HG02885 (cell line): ENCODE data around the gene EFCAB11.

Experiments
- ATAC-seq: cut with Tn5 transposase; IDR thresholded peaks from one replicate; pipeline ENCODE4 v1.9.1; 2021; ENCODE audit warnings: mild to moderate bottlenecking; ENCODE audit not compliant: unreplicated experiment, poor library complexity

Gene EFCAB11, protein sequence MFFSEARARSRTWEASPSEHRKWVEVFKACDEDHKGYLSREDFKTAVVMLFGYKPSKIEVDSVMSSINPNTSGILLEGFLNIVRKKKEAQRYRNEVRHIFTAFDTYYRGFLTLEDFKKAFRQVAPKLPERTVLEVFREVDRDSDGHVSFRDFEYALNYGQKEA

DNA sequence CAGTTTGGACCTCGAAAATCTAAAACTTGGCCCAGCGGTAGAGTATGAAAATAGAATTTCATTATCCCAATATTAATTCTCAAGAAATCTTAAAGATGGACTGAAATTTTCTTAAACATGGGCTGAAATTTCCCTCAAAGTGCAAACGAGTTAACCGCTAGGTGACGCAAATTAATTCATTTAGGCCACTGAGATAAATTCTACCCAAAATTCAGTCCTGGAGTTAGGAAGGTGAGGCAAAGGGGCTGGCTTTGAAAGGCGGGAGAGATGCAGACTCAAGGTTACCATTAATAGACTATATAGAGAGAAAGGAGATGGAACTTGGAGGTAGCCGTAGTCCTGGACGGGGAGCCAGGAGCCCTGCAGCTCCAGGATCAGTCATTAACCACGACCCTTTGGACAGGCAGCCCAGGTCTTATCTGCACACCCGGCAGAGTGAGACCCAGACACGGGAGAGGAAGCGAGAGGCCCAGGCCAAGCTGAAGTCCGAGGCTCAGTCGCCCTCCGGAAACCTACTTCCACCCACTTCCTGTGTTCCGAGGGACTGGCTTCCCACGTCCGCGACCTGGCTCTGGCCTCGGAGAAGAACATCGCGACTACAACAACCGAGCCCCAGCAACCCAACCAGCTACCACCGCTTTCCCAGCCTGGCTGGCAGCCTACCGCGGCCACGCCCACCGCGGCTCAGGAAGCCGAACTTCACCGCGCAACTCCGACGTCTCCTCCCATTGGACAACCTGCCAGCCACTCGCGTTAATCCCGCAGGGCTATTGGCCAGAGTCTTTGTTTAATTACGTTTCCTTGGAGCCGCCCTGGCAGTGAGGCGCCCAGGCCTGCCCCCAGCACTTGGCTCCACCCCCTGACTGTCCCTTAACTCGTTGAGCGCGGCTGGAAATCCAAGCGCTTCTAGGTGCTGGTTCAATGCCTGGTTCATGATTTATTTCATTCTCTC is at the start of gene EFCAB11:
EFCAB11 (minus strand) TSS at position 661 of the 952 bp plus-strand sequence; CDS start at position 591, 70 bp downstream.
- ATAC-seq, result peak; percentile 85

DNA sequence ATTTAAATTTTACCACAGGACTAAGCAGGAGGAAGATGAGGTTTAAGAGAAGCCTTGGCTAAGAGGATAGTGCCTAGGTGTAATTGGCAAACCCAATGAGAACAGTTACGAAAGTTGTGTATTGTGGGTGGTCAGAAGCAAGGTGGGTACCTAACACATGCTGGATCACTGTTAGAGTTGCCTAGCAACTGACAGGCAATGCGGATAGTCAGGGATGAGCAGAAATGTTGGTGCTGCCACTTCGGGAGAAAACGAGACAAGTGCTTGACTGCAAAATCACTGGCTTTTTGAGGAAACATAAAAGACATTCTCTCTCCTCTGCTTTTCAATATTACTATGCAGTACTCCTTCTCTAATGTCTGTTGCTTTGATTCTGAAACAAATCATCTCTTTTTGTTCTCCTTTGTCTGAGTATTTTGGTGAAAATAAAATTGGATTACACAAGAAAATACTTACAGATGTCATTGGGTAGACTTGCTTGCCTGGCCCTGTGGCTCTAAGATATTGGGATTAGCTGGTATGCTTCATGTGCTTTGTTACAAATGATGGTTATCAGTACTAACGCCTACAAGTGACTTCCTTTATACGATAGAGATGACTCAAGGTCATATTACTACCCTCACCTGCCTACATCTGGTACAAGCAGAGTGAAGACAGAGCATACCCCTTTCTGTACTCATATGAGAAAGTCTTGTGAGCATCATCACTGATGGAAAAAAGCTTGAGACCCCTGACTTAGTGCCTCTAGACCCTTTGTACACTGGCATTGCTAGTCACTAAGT is 49.2 kb upstream of the EFCAB11 start:
- no peak for ATAC-seq

DNA sequence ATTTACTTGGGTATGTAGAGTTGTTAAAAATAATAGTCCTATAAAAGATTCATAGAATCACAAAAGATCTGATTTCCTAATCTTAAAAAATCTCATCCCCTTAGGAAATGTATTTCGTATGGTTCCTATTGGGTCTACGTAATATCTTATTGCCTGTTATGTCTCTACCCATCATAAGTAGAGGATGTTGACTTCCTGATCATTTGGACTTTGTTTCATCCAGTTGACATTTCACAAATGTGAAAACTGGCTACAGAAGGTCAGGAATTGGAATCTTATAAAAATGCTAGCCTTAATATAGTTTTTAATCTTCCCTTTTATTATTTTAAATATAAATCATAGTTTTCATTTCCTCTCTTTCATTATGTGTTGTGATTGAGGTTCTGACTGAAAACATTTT is 46.4 kb upstream of the EFCAB11 start:
- no peak for ATAC-seq

DNA sequence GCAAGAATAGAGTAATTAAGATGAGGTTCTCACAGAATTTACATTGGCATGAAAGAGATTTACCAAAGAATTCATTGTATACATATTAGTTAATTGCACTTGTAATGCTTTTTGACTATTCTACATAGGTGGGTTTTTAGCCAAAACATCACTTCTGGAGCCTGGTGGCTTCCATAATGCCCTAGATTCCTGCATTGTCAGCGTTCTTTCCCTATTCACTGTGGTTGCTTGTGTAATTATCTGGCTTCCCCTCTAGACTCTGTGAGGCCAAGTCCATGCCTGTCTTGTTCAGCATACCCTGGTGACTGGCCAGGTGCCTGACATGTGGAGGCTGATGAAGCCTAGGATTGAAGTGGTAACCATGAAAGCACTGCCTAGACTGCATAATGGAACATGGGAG is 42.4 kb upstream of the EFCAB11 start:
- no peak for ATAC-seq

DNA sequence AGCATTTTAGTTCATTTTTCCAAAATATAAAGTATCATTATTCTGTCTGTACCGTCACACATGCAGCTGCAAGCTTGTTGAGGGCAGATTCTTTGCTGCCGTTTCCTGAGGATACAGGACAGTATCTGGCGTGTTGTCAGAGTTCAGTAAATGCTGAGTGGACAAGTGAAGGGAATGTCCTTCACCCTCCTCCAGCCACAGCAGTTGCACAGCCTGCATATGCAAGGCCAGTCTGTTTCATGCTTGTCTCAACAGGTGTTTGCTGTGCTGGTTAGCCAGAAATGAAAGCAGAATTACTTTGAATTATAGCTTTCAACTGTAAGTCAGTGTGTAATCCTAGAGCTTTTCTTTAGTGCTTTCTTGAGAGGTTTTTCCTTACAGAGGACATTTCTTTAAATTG is 37.7 kb upstream of the EFCAB11 start:
- no peak for ATAC-seq

DNA sequence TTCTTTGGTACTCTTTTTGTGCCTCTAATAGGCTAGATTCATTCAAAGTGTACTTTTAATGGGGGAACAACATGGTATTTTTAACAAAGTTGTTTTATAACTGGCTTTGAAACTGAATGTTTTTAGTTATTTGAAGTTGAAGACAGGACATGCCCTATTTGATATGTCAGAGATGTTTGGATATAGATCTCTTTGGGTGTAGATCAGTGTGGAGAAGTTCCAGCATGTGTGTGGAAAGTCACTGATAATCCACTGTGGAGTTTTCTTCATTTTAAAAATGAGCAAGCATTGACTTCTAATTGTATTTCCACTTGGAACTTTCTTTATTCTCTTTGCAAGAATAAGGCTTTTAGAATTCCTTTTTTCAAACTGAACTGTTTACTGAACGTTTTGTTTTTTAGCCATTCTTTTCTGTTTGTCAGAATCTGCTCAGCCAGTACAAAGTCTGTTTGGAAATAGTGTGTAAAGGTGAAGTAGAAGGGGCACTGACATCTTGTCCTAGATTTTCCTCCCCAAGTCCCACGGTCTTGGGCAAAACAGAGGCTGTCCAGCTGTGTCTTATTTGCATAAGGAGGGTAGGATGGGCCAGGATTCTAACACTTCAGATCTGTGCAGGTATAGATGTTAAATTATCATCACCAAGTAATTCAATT is 36.2 kb upstream of the EFCAB11 start:
- no peak for ATAC-seq

DNA sequence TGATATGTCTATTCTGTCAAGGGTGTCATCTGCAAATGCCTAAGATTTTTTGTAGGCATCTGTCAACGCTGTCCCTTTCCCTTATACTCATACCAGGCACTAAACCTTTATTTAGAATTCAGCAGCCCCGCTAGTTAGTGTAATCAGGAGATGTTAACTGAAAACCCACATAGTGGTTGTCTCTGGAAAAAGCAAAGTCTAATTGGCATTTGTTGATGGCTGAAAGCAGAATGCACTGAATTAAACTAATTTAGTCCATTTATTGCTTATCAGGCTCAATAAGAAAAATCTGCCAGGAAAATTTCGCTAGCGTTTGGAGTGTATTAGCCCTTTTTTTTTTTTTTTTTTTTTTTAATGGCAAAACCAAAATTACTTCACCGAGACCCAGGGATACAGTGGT is 35.7 kb upstream of the EFCAB11 start:
- ATAC-seq, result no peak

DNA sequence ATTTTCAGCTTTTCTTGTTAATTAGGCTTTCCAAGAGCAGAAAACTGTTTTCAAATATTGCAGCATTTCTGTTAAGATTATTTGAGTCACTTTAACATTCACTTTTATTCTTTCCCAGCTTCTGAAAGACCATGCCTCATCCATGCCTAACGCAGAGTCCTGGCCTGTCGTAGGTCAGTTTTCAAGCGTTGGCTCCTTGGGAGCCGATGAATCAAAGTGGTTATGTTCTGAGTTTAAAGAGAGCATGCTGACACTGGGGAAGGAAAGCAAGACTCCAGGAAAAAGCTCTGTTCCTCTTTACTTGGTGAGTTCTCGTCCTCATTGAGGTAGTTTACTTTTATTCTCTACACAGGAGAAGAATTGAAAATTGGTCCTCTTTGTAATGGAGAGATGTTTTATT is 34.3 kb upstream of the EFCAB11 start:
- ATAC-seq, result no peak

DNA sequence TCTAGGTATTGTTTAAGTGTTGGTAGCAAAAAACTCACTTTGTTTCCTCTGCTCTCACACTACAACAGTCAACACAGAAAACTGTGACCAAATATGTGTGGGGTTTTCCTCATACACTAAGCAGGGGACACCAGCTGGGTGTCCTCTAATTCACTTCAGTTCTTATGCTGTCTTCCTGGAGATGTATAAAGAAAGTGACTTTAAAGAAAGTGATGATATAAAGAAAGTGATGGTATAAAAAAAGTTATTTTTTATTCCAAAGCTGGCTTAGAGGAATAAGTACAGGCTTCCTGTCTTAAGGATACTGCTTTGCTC is 32.6 kb upstream of the EFCAB11 start:
- ATAC-seq, result no peak

DNA sequence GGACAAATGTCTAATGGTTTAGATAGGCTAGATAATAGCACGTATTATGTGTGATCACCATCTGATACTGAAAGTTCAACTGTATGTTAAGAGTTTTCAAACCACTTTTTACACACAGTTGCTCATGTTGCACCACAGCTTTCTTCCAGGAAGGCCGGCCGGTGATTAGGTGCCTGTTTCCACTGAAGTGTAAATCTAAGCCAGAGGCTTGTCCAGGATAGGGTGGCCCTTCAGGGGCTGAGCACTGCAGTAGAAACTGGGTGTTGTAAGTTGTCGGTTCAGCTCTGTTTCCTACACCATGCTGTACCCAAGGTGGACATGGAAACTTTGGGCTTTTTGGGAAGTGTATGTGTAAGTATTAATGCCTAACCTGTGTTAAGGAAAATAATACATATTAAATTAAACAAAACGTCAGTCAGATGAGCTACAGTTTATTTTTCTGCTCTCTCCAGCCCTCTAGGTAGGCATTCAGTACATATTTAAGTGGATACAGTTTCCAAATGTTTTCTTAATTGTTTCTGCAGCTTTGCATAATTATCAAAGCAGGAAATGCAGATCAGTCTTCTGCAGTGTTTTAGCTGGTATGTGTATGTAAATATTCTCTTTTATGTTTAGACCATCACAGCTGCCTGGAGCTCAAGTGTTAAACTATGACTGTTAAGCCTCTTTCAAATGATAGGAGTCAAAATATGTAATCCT is 32.1 kb upstream of the EFCAB11 start:
- ATAC-seq, result no peak

DNA sequence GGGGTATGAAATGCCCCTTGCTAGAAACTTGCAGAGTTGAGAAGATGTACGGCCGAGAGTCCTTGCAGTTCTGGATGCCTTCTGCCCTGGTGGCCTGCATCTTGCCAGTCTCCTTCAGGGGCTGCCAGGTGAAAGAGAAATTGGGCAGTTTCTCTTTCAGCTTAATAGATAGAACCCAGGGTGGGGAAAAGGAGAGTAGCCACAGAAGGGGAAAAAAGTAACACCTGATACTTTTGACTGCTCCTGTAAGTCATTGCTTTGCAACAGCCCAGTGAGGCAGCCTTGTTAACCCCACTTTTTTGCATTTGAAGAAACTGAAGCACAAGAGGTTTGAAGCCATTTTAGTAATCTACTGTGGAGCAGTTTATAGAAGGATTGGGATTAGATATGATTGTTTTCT is 28.8 kb upstream of the EFCAB11 start:
- no peak for ATAC-seq

DNA sequence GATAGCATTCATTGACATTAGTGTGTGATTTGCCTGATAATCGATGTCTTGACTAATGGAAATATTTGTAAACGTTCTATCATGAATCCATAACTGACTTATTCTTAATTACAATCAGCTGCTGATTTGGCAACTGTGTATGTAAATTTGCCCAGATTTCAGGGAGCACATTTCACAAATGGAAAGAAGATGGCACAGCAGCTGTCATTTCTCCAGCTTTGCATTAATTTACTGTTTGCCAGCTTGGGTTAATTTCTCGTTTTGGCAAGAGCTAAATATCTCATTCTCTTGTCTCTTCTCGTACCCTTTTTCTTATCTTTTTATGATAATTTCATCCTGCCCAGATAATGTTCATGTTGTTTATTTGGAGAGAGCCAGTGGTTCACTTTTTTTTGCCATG is 24.1 kb upstream of the EFCAB11 start:
- ATAC-seq, result no peak

DNA sequence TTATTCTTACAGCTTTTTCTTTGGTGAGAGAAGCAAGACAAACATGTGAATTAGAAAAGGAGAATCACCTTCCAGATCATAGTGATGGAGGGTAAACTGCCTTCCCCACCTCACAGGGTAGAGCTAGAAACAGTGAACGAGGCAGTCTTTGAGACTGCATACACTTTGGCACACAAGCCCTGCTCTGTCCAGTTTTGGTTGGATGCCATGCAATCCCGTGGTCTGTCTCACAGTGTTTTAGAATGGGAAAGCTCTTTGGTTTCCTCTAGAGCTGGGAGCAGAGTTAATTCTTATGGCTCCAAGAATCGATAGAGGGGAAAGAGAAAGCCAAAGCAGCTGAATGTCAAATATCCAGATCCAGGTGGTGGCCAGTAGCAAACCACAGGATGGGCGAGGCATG is 23.1 kb upstream of the EFCAB11 start:
- no peak for ATAC-seq

DNA sequence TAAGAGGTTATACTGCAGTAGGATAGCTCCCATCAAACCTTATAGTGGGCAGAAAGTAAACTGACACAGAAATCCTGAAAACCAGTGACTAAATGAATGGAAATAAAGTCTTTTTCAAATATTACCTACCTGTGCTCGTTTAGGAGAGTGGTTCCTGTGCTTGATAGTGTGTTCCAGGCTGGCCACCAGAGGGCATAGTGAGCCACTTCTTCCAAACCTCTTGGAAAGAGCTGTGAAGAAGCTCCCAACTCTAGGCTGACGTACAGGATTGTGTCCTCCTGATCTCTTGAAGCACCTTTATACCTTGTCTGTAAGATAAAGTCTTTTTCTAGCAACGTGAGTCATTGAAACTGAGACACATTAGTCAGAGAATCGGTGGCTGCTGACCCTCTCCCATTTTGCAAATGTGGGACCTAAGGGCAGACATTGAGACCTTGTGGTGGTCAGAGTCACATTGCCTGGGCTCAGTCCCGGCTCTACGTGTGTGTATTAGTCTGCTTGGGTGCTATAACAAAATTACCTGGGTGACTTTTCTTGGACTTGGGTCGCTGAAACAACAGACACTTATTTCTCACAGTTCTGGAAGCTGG is 18.8 kb upstream of the EFCAB11 start:
- no peak for ATAC-seq

DNA sequence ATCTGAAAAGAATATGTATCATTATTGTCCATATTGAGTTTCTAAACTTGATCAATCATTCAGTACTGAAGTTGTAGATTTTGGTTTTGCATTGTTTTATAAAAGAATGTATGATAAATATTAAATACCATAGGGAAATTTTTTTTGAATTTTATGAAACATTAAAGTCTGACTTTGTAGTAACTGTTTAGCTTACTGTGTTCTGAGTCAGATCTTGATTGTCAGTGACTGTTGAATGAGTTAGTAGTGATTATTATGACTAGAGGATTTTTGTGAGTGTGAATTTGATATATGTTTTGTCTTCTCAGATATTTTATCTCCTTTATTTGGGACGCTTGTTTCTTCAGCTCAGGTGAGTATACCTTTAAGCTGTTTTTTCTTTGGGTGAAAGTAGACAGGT is 11.3 kb upstream of the EFCAB11 start:
- no peak for ATAC-seq

DNA sequence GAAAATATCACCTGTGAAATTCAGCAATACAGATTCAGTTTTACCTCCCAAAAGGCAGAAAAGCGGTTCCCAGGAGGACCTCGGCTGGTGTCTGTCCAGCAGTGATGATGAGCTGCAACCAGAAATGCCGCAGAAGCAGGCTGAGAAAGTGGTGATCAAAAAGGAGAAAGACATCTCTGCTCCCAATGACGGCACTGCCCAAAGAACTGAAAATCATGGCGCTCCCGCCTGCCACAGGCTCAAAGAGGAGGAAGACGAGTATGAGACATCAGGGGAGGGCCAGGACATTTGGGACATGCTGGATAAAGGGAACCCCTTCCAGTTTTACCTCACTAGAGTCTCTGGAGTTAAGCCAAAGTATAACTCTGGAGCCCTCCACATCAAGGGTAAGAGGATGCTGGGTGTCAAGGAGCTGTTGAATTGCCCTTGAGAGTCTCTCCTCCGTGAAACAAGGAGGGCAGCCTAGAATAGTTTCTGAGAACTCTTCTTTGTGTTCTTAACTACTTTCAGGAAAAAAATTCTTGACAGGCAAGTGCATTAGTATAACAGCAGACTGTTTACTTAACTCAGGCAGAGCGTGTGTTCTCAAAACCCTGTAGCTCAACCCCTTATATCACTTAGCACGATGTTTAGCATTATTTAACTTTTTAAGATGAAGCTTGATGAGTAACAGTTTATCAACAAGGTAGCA is 8.9 kb upstream of the EFCAB11 start:
- no peak for ATAC-seq

DNA sequence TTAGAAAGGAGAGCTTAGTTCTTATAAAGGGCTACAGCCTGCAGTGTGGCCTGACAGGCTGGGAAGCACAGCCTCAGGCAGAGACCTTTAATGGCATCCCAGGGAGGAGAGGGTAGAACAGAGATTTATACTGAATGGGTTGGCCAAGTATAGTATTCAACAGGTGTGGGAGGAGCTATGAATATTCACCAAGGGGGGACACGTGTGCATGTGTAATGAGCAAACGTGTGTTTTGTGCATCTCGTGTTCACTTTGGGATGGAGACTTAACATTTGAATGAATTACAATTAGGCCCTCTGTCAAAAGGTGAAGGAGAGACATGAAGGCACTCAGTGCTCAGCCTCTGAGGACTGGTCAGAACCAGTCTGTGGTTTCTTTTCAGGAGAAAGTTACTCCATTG is 6.4 kb upstream of the EFCAB11 start:
- ATAC-seq, result no peak

DNA sequence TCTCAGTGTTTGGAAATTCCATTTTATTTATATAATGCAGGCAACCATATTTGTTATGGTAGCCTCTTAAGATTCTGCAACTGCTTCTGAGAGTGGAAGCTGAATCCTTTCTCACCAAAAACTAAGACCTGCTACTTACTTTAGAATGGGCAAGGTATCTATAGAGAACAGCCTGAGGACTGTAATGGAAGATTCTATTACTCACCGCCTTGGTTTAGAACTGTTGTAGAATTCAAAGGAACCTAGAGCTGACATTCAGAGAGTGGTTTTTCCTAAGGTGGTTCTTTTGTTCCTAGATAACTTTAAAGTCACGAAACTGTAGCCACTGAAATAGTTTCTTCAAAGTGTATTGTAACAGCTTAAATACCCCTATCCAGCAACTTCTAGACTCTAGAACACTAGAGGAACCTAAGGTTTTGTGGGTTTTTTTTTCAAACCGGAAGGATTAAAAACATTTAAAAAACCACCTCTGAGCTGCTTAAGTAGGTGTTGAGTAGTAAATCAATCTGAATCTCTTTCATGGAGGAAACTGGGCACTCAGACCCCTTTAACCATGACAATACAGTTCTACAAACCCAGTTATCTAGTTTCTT is 5.4 kb upstream of the EFCAB11 start:
- no peak for ATAC-seq

DNA sequence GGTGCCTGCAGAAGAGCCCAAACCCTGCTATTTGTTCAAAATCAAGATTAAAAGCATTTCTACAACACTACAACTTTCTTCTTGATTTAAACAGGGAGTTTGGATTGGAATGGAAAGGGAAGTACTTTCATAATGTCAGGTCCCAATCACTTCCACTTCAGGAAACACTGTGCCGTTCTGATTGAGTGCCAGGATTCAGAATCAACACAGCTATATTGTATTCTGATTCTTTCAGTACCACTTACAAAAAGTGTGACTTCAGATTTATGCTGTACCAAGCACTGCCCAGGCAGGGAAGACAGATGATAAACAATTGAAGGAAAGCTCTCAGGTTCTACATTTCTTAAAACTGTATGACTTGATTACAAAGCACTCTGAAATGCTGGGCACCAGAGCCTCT is 4.4 kb upstream of the EFCAB11 start:
- ATAC-seq, result no peak
